ENCODE results near the gene PGA3. TPM values are rescaled to one million over a fixed set of nuclear protein-coding genes. Genes with fewer than 3 reads are reported as not detected.
"Not testable (repeated sequence)": the region's sequence is repeated elsewhere in the genome, so short reads cannot be mapped to it uniquely, and the experiment has no call there.

The PGA3 gene
- total RNA-seq (1 to 10 TPM in 3 of 9 donors, under 1 TPM in 1, not detected in 5; 0.16 to 3.1 (median 1.4) TPM), polyA plus RNA-seq (1 to 10 TPM in 1 of 2 donors, under 1 TPM in 1; 0.21 to 2.7 TPM)
- long read RNA-seq, donor 1 = 0 reads
- long read RNA-seq, donor 2 = 0 reads
- long read RNA-seq, donor 3 = 0 reads

- DNase-seq; H3K36me3 ChIP-seq; intact Hi-C loops (cut with DNase I); H3K27me3 ChIP-seq; H3K4me3 ChIP-seq; H3K9me3 ChIP-seq; H3K27ac ChIP-seq: not testable (repeated sequence)
- H3K4me1 ChIP-seq = peaks cover 0 to 11% (median 0%) of the 10 kb centered on the region in 12 donors
- WGBS, 4 donors = 38 to 54% (median 45%) methylated on average over 13 to 18 of the region's 18 CpGs
- peak in 1 of 4 donors; percentile 18 for ATAC-seq
Measured at GRCh38 chr11:61202950-61203746, at the start of gene PGA3. Gene PGA3 (plus strand): TSS chr11:61203515. CDS start chr11:61203565, 50 bp downstream.

GRCh38 chr11:61153593-61154095 is 49.7 kb upstream of the PGA3 start:
- H3K27ac ChIP-seq = peak overlapping the region in 9 of 12 donors; percentile 0 to 80 (median 61)
- peaks cover 0 to 19% (median 10%) of the 10 kb centered on the region in 12 donors for H3K9me3 ChIP-seq
- peak in 2 of 4 donors; percentile 13 to 35 for ATAC-seq
- peaks cover 0 to 12% (median 0%) of the 10 kb centered on the region in 9 donors for H3K36me3 ChIP-seq
- WGBS, 4 donors = 70 to 85% (median 80%) methylated on average over 2 of the region's 2 CpGs
- H3K27me3 ChIP-seq = no peaks in the 10 kb centered on the region
- no peak for DNase-seq
- peaks cover 0 to 68% (median 37%) of the 10 kb centered on the region in 12 donors for H3K4me1 ChIP-seq
- intact Hi-C loops (cut with DNase I) = no loop called here
- H3K4me3 ChIP-seq = no peak overlapping the region
- TF ChIP-seq POLR2A (IDR thresholded peaks at IDR 0.05) = no peak
- TF ChIP-seq CTCF (IDR thresholded peaks at IDR 0.05) = no peak

GRCh38 chr11:61154528-61154927 is 48.8 kb upstream of the PGA3 start:
- peaks cover 0 to 19% (median 10%) of the 10 kb centered on the region in 12 donors for H3K9me3 ChIP-seq
- no peak overlapping the region for H3K27ac ChIP-seq
- H3K4me1 ChIP-seq = peaks cover 0 to 69% (median 42%) of the 10 kb centered on the region in 12 donors
- WGBS, 4 donors = 90 to 100% (median 95%) methylated on average over 4 of the region's 4 CpGs
- peaks cover 0 to 12% (median 0%) of the 10 kb centered on the region in 9 donors for H3K36me3 ChIP-seq
- no peak overlapping the region for H3K4me3 ChIP-seq
- ATAC-seq = no peak
- intact Hi-C loops (cut with DNase I) = no loop called here
- no peak for DNase-seq
- H3K27me3 ChIP-seq = no peaks in the 10 kb centered on the region
- TF ChIP-seq POLR2A (IDR thresholded peaks at IDR 0.05) (no peak), CTCF (IDR thresholded peaks at IDR 0.05) (no peak)

- intact Hi-C loops (cut with DNase I) = no loop called here
- Histone ChIP-seq H3K27me3 (no peaks in the 10 kb centered on the region), H3K4me3 (no peak overlapping the region), H3K27ac (no peak overlapping the region), H3K4me1 (peaks cover 0 to 68% (median 40%) of the 10 kb centered on the region in 12 donors), H3K36me3 (peaks cover 0 to 12% (median 0%) of the 10 kb centered on the region in 9 donors), H3K9me3 (peaks cover 0 to 19% (median 10%) of the 10 kb centered on the region in 12 donors)
- WGBS, 4 donors = 98 to 100% (median 100%) methylated on average over 1 of the region's 1 CpG
- DNase-seq (no peak), ATAC-seq (no peak)
- TF ChIP-seq POLR2A (IDR thresholded peaks at IDR 0.05) (no peak), CTCF (IDR thresholded peaks at IDR 0.05) (no peak)
Measured at GRCh38 chr11:61155312-61155711, 48.0 kb upstream of the PGA3 start.

Measured in heart left ventricle (tissue), 16 donors.